Body of pancreas (tissue), 4 donors: ENCODE data around the gene PLD1. TPM values are rescaled to one million over a fixed set of nuclear protein-coding genes. Genes with fewer than 3 reads are reported as not detected.

ENCODE experiments used
- ATAC-seq: fragments of 150-250 bp; one replicate; pipeline ENCODE4 v1.9.1; 2016
- DNase-seq, 4 donors: peaks; one replicate each; pipeline ENCODE4 v3.0.0-alpha.2; 2019
- H3K27ac ChIP-seq, 4 donors: fragments of 200-600 bp; sonication (generic); 1 replicate in 3 of 4; 2 replicates in 1 of 4; pipeline versions ENCODE4 v1.5.1 to v1.6.1; 2016 to 2019; ENCODE audit warnings: mild to moderate bottlenecking in 1 of 4, mixed read lengths in 1 of 4, moderate library complexity in 1 of 4
- H3K27me3 ChIP-seq, 2 donors: fragments of 200-600 bp; sonication (generic); one replicate each; pipeline ENCODE4 v1.6.0; 2016; ENCODE audit warnings: mild to moderate bottlenecking in 1 of 2
- H3K36me3 ChIP-seq, 2 donors: fragments of 200-600 bp; sonication (generic); replicated peaks in 1 of 2; 2 replicates each; pipeline ENCODE4 v1.5.1; 2016; ENCODE audit warnings: low read depth in 2 of 2; ENCODE audit not compliant: insufficient read depth in 1 of 2
- H3K4me1 ChIP-seq: fragments of 200-600 bp; sonication (generic); one replicate; pipeline ENCODE4 v1.6.0; 2016
- H3K4me3 ChIP-seq, 2 donors: fragments of 200-600 bp; sonication (generic); 1 replicate in 1 of 2; 2 replicates in 1 of 2; pipeline ENCODE4 v1.5.1; 2016 to 2019
- H3K9me3 ChIP-seq, 3 donors: fragments of 200-600 bp; sonication (generic); 1 replicate in 2 of 3; 2 replicates in 1 of 3; pipeline ENCODE4 v1.5.1; 2016
- CTCF ChIP-seq, 7 experiments: fragments of 450-650 bp in 4 of 7; fragments of 200-600 bp in 3 of 7; sonication (generic) in 3 of 7; IDR thresholded peaks; one replicate each; pipeline ENCODE4 v1.5.1; 2016 to 2019; ENCODE audit warnings: antibody characterized with exemption in 7 of 7
- POLR2A ChIP-seq, 3 donors: fragments of 450-650 bp; IDR thresholded peaks; one replicate each; pipeline ENCODE4 v1.6.1; 2016; ENCODE audit warnings: antibody characterized with exemption in 3 of 3, mild to moderate bottlenecking in 2 of 3
- WGBS, 2 donors: methylation state at CpG; one replicate each; pipeline ENCODE4 v1.1.5; 2017; 5-methylcytosine and 5-hydroxymethylcytosine counted together
- intact Hi-C: fragments of 100-400 bp; cut with DNase I; formaldehyde crosslinking; loops from one replicate; pipeline ENCODE4 v1.15.1; 2023
- total RNA-seq, 2 donors: library from RNA; depleted of rRNA; stranded (reverse); fragments of >200 nt; gene quantifications; one replicate each; pipeline ENCODE4 v1.1.0, GENCODE V29; 2016

The PLD1 gene
- total RNA-seq, 2 donors from 2014 or later: 60.4 to 96.2 TPM

GRCh38 chr3:171792531-171792930 lies 17.8 kb downstream of the PLD1 start:
- Histone ChIP-seq H3K27ac (no peak overlapping the region), H3K36me3 (no peaks in the 10 kb centered on the region), H3K27me3 (no peaks in the 10 kb centered on the region), H3K4me3 (no peak overlapping the region), H3K9me3 (no peaks in the 10 kb centered on the region), H3K4me1 (no peaks in the 10 kb centered on the region)
- intact Hi-C loops: no loop called here
- ATAC-seq: no peak
- DNase-seq: no peak
- TF ChIP-seq POLR2A (IDR thresholded peaks at IDR 0.05) (no peak), CTCF (IDR thresholded peaks at IDR 0.05) (no peak)
- WGBS, 2 donors: 81 to 100% methylated on average over 2 of the region's 2 CpGs

GRCh38 chr3:171791692-171792076 lies 18.6 kb downstream of the PLD1 start:
- Histone ChIP-seq H3K9me3 (no peaks in the 10 kb centered on the region), H3K4me3 (no peak overlapping the region), H3K4me1 (no peaks in the 10 kb centered on the region), H3K27me3 (no peaks in the 10 kb centered on the region), H3K36me3 (no peaks in the 10 kb centered on the region), H3K27ac (no peak overlapping the region)
- DNase-seq: no peak
- no peak for TF ChIP-seq CTCF (IDR thresholded peaks at IDR 0.05)
- TF ChIP-seq POLR2A (IDR thresholded peaks at IDR 0.05): no peak
- WGBS, 2 donors: 68 to 70% methylated on average over 5 of the region's 5 CpGs
- ATAC-seq: no peak
- intact Hi-C loops: no loop called here

GRCh38 chr3:171790898-171791691 lies 19.2 kb downstream of the PLD1 start:
- no peaks in the 10 kb centered on the region for H3K4me1 ChIP-seq
- no peaks in the 10 kb centered on the region for H3K27me3 ChIP-seq
- TF ChIP-seq POLR2A (IDR thresholded peaks at IDR 0.05) (no peak), CTCF (IDR thresholded peaks at IDR 0.05) (no peak)
- H3K4me3 ChIP-seq: no peak overlapping the region
- H3K9me3 ChIP-seq: no peaks in the 10 kb centered on the region
- no peak for DNase-seq
- intact Hi-C loops: no loop called here
- no peak for ATAC-seq
- H3K36me3 ChIP-seq: no peaks in the 10 kb centered on the region
- no peak overlapping the region for H3K27ac ChIP-seq
- WGBS, 2 donors: 63 to 66% methylated on average over 5 of the region's 5 CpGs

- Histone ChIP-seq H3K4me3 (no peak overlapping the region), H3K27me3 (no peaks in the 10 kb centered on the region), H3K36me3 (no peaks in the 10 kb centered on the region), H3K9me3 (no peaks in the 10 kb centered on the region), H3K4me1 (no peaks in the 10 kb centered on the region), H3K27ac (no peak overlapping the region)
- intact Hi-C loops: no loop called here
- ATAC-seq (no peak), DNase-seq (no peak)
- 74 to 92% methylated on average over 2 of the region's 2 CpGs for WGBS, 2 donors
- TF ChIP-seq POLR2A (IDR thresholded peaks at IDR 0.05) (no peak), CTCF (IDR thresholded peaks at IDR 0.05) (no peak)
These were observed 19.7 kb downstream of the PLD1 start for GRCh38 chr3:171790574-171790897.
